GM18507 (cell line): ENCODE measurements around the gene EXTL1.

ENCODE experiments used
- DNase-seq: peaks from one replicate; pipeline ENCODE4 v3.0.0; 2011; ENCODE audit warnings: low read depth; ENCODE audit not compliant: insufficient read length; ENCODE audit errors: extremely low spot score
- FAIRE-seq: peaks from 2 replicates; lab custom pipeline; 2011; peaks lifted over from hg19 to GRCh38; lab: Jason Lieb, UNC

The EXTL1 gene

DNA sequence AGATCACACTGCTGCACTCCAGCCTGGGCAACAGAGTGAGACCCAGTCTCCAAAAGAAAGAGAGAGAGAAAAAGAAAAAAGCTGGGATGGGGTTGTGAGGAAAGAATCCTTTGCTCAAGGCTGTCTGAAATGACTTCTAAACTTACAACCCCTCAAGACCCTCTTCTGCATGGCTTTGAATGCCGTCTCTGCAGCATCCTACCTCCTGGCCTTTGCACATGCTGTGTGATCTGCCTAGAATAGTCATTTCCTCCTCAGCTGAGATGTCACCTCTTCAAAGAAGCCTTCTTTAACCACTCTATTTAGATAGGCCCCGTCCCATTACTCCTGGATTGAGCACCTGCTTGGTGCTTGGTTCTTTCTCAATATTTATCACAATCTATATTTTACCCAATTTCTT is 63.3 kb downstream of the EXTL1 start:
- no peak for FAIRE-seq
- DNase-seq, result no peak
